SK-N-MC (cell line): ENCODE measurements around the gene FHAD1.

Experiments
- EZH2 ChIP-seq: fragments of 200-600 bp; sonication (generic); IDR thresholded peaks from one replicate; pipeline ENCODE4 v1.6.1; 2017; ENCODE audit warnings: antibody characterized with exemption
- POLR2AphosphoS5 ChIP-seq: IDR thresholded peaks from 2 replicates; pipeline ENCODE4 v1.6.1; 2012; ENCODE audit warnings: mild to moderate bottlenecking, low read depth, low read length, borderline replicate concordance

GRCh38 chr1:15217654-15218053 is 29.4 kb upstream of the FHAD1 start:
- TF ChIP-seq POLR2AphosphoS5 (no peak), EZH2 (no peak)
